NCI-H748 treated with DMSO at 0.1 percent for 48 hours (cell line): ENCODE measurements around the gene MKNK1.
"Not testable (repeated sequence)": the region's sequence is repeated elsewhere in the genome, so short reads cannot be mapped to it uniquely, and the experiment has no call there.

ENCODE experiments used
- DNase-seq: peaks from one replicate; lab custom pipeline; 2025; lab: John Stamatoyannopoulos, UW

MKNK1 gene

DNA sequence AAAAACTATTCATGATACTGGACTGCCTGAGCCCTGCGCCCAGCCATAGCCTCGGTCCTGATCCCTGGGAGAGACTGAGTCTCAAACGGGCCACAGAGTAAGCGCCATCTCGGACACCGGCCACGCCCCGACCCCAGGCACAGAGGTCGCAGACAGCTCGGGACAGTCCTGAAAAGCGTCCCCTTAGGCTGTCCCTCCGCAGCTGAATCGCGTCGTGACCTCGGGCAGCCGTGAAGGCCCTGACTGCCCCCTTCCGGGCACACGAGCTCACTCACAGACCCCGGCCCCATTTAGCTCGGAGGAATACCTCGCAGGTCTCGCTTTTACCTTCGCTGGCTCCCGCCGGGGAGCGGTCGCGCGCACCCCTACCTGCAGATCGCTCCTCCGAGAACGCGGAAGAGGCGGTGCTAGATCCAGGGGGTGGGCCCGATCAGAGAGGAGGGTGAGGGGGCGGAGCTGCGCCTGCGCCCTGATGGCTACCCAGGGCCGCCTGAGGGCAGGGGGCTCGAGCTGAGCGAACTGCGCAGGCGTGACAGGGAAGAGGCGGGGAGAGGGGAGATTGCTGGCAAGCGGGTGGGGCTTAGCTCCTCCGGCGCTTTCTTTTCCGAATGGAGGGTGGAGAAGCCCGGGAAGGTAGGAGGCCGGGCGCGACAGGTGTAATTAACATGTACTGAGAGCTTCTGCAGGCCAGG is at the start of gene MKNK1:
Gene MKNK1, minus strand, starts transcription at position 411 of the 692 bp plus-strand sequence. CDS start 20,941 bp downstream, outside the sequence.
- peak; percentile 96 for DNase-seq

DNA sequence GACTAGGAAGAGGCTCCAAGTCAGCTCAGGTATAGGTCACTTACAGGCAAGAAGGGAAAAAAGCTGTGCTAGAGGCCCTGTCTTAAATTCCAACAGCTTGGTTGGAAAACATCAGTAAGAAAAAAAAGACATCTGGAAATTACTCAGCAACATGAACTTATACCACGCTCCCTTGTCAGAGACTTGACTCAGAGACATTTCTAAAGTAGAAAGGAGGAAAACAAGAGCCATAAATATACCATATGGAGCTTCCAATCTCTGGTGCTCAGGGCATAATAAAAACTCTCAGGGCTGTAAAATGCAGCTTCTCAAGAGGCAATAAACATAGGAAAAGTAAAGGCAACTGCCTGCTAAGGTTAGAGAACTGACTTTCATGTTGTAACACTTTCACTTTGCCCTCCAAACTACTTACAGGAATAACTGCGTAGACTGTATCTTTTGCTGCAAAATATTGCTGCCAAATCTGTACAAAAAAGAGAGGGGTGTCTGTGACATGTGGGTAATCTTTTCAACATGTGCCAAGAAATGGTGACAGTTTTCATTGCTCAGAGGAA is 49.4 kb upstream of the MKNK1 start:
- DNase-seq, result no peak

DNA sequence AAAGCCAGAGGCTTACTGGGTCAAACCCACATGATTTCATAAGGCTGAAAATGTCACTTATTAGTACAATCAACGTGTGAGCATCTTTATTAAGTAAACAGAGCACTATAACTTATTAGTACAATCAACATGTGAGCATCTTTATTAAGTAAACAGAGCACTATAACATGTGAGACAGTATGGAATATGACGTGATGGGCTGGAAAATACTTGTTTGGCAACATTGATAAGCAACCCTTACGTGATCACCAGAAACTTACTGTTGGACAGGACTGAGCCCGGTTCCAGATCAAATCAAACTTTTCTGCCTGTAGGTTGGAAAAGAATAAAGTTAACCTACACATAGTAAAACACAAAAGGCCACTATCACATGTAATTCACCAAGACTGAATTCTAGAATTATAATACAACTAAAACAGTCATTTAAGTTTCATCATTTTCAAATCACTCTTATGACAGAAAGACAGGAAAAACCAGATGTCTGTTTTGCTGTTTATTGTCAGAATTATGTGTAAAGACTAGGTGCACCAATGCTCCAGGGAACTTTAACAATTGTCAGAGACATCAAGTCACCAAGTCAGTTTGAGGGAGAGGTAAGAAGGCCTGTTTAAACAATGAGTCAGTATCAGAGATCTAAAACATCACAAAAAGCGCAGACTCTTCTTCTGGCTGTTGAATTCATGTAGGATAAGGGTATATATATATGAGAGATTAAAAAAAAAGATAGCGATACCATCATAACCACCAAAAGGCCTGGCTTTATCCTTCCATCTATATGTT is 48.4 kb upstream of the MKNK1 start:
- no peak for DNase-seq

DNA sequence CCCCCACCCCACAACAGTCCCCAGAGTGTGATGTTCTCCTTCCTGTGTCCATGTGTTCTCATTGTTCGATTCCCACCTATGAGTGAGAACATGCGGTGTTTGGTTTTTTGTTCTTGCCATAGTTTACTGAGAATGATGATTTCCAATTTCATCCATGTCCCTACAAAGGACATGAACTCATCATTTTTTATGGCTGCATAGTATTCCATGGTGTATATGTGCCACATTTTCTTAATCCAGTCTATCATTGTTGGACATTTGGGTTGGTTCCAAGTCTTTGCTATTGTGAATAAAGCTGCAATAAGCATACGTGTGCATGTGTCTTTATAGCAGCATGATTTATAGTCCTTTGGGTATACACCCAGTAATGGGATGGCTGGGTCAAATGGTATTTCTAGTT is 47.1 kb upstream of the MKNK1 start:
- not testable (repeated sequence) for DNase-seq

DNA sequence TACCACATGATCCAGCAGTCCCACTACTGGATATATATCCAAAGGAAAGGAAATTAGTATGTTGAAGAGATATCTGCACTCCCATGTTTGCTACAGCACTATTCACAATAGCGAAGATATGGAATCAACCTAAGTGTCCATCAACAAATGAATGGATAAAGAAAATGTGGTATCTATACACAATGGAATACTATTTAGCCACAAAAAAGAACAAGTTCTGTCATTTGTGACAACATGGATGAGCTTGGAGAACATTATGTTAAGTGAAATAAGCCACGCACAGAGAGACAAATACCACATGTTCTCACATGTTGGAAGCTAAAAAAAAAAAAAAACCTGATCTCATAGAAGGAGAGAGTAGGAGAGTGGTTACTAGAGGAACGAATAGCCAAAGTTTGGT is 46.4 kb upstream of the MKNK1 start:
- no peak for DNase-seq

DNA sequence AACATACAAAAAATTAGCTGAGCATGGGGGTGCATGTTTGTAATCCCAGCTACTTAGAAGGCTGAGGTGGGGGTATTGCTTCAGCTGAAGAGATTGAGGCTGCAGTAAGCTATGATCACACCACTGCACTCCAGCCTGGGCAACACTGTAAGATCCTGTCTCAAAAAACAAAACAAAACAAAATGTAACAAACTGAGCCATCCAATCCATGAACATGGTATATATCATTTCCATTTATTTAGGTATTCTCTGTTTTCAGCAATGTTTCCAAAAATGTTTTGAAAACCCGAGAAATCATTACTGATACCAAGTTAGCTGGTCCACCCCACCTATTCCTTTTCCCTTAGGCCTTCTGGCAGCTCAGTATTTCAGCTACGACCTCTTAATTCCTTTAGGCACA is 45.7 kb upstream of the MKNK1 start:
- DNase-seq, result no peak

DNA sequence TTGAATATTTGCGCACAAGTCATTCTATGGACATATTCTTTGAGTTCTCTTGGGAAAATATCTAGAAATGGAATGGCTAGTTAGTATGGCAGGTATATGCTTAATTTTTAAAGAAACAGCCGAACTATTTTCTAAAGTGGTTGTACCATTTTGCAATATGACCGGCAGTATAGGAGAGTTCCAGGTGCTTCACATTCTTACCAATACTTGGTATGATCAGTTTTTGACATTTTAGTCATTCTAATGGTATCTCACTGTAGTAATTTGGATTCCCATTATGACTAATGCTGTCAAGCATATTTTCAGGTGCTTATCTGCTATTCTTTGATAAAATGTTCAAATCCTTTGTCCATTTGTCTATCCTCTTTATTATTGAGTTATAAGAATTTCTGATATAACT is 43.5 kb upstream of the MKNK1 start:
- DNase-seq, result no peak

DNA sequence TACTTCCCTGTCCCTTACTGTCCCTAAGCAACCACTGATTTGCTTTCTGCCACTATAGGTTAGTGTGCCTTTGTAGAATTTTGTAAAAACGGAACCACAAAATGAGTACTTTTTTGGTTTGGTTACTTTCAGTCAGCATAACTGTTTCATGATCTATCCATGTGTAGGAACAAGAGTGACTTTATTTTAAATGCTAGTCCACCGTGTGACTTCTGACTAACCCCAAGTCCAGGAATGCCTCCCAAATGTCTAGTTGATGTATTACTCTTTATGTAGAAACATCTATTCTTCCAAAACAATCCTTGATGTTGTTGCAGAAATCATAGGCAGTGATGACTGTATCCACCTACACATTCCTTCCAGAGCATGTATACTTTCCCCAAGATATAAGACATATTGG is 42.8 kb upstream of the MKNK1 start:
- DNase-seq, result no peak

DNA sequence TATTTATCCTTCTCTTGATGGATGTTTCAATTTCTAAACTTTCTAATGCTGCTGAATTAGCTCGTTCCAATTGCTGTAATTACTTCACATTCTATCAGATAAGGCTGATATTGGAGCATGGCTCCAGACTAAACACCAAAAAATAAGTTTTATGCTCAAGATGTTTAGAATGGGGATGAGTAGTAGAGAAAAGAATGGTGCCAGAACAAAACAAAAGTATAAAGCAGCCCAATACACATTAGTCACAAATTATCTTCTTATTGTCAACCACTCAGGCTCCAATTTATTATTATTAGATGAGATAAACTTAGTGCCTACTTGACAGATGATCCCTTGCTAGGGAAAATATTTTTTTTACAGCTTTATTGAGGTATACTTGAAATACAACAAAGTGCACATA is 42.3 kb upstream of the MKNK1 start:
- DNase-seq, result no peak

DNA sequence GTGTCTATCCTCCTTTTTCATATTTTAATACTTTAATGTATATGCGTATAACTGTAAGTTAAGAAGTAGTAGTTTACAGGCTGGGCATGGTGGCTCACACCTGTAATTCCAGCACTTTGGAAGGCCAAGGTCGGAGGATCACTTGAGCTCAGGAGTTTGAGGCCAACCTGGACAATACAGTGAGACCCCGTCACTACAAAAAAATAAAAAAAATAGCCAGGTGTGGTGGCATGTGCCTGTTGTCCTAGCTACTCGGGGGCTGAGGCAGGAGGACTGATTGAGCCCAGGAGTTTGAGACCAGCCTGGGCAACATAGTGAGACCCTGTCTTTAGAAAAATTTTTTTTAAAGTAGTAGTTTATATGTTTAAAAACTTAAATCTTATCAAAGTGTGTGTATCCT is 41.7 kb upstream of the MKNK1 start:
- no peak for DNase-seq

DNA sequence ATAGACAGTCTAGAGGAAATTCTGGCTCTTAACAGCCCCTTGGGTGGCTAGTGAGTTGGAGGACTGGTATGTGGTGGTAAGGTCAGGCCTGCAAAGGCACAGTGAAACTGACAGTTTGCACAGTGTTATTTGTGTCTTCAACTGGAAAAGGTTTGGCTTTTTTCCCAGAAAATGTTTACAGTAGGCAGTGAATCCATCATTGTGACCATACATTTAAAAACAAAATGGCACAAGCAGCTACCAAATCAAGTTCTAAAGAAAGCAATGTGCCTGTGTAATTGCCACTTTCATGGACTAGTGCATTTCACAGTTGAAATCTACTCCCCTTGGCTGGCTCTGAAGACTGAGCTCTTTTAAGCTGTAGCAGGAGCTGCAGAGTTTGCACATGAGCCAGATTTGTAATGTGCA is 39.3 kb upstream of the MKNK1 start:
- peak; percentile 76 for DNase-seq

DNA sequence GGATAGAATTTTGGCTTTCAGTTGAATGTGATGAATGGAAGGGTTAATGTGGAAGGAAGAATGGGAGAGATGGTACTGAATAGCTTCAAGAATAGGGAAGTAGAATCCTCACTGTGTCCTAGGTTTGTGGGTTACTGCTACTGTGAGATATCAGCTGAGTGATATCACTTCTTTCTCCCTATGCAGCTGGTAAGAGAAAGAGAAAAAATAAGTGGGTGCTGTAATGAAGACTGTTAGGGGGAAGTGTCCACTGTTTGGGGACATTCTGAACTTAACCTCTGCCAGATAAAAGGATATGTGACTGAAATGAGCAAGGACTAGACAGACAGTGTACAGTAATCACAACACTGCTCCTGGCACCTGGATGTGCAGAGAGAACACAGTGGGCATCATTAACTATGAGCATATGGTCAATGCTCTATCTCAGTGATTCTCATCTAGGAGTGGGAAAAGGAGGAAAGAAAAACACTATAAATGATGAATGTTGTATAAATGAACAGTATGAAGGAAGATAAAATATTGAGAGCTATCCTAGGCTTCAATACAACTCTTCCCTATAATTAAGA is 38.1 kb upstream of the MKNK1 start:
- DNase-seq, result no peak

DNA sequence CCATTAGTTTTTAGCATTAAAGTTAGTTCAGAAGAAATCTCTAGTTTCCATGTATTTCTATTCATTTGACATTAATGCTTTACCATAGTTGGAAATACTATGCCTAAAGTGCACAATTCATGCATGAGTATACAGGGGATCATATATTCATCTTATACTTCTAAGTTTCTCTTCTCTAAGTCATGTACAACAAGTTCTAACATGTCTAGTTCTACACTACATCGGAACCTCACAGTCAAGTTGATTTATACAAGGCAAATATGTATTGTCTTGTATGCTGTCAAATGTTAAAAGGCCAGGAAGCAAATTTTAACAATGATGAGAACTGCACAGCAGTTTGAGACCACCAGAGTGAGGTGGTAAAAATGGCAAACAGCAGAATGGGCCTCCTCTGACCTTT is 35.5 kb upstream of the MKNK1 start:
- DNase-seq, result no peak

DNA sequence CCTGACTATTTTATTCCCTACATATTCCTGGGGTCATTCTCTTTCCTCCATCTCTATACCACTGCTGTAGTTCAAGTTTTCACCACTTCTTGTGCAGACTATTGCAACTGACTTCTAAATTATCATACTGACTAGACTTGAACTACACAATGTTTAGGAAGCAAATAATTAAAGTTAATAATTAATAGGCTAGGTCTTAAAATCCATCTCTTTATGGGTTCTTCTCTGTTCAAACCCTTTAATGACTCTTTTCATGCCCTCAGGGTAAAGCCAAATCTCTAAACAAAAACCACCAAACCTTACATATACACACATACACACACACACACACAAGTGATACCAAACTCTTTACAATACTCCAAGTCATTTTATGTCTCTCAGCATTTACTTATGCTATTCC is 34.9 kb upstream of the MKNK1 start:
- no peak for DNase-seq

DNA sequence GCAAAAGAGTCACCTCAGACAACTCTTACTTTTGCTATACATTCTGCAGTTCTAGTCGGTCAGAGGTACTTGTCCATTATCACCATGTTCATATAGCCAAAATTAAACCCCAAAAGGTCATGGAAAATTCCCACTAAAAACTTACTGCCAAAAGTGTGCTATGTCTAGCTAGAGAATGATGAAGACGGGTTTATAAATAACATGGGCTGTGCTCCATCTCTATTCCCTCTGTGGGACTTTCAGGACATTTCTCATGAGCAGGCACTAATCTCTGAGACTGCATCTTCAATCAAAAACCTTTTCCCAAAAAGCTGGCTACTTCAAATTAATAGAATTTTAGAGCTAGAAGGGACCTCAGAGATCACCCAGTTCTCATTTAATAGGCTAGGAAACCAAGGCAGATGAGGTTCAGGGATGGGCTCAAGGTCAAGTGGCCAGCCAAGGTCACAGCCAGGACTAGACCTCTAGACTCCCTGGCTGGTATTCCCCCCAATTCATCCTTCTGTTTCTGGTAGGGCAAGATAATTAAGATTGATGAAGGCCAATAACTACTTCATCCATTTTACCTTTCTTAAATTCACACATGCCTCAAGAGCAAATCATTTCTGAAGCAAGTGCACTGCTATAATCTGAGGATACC is 33.5 kb upstream of the MKNK1 start:
- DNase-seq, result no peak

DNA sequence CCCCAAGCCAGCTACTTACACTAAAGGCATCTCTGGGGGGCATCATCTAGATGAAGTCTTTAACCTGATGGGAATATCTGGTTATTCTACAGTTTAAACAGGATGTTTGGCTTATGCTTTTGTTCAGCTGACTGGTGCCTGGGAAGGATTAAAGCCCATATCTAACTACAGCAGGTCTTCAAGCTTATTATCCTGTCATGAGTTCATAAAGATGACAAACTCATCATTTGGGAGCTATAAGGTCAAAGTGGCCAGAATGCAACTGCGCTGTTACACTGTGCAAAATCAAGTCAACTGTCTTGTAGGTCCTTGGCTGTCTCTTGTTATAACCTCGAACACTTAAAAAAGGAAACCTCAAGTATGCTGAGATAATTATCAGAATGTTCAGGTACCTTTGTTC is 31.1 kb upstream of the MKNK1 start:
- no peak for DNase-seq

DNA sequence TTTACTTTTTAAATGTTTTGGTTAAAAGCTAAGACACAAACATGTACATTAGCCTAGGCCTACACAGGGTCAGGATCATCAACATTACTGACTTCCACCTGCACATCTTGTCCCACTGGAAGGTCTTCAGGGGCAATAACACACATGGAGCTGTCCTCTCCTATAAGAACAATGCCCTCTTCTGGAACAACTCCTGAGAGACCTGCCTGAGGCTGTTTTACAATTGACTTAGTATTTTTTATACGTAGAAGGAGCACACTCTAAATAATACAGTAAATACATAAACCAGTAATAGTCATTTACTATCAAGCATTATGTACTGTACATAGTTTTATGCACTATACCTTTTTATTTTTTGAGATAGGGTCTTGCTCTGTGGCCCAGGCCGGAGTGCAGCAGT is 26.7 kb upstream of the MKNK1 start:
- no peak for DNase-seq

DNA sequence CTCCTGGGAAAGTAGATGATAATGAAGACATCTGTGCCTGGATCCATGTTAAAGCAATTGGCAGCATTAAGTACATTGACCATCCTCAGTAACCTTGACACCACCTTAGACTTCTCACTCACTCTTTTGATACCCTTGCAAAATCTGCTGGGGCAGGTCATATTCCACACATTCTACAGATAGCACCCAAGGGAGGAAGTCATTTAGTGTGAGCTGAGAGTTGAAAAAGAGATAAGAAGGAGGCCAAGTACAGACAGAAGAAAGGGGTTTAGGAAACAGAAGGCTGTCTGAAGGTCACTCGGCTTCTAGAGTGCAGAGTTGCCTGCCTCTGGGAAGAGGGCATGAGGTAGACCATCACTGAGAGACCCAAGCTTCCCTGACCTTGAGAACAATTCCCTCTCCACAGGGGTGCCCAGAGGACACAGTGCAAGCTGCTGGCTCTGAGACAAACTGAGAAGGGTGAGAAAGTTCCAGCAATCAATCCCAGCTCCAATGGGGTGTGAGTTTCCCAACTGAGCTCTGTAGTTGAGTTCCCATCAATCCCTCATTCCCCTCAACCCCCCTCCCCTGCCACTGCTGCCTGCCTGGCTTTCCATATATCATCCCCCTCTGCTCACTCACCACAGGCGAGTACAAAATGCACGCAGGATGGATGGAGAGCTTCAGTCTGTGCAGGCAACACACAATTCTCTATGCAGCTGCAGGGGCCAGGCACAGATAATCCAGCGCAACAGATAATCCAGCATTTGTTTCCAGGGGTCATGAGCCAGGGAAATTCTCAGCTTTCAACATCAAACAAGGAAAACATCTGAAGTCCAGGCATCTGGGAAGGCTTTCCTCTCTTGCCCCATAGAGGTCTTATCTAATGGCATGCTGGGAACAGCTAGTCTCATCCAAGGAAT is 19.9 kb upstream of the MKNK1 start:
- DNase-seq, result no peak

DNA sequence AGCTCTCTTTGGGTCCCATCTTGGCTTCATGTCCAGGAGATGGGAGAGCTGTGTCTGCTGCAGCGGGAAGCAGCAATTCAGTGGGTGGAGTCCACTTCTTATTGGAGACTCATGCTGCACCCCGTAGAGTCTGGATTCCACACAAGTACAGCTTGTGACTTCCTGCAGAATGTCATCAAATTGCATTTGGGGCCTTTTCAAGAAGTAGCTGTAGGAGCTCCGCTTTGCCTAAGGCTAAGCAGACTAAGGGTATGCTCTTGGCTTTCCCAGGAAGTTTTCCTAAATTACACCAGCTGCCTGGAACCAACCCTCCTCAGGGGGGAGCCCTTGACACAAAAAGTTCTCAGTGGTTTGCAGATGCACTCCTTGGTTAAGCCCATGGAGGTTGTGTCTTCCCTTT is 18.3 kb upstream of the MKNK1 start:
- peak; percentile 31 for DNase-seq

DNA sequence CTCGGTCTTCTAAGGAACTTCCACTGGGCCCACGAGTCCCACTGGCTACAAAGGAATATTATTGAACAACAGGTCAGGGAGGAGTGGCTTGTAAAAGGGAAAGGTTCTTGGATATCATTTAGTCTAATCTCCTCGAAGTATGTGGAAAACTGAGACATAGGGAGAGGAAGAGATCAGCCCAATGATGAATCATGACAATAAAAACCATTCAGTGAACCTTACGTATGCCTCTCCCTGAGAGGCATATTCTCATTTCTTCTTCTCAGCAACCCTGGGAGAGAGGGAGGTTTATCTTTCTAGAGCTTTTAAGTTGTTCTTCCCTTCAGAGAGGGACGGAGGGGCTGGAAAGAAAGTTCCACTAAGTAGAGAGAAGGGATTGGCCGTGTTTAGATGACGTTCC is 17.9 kb upstream of the MKNK1 start:
- DNase-seq, result no peak

DNA sequence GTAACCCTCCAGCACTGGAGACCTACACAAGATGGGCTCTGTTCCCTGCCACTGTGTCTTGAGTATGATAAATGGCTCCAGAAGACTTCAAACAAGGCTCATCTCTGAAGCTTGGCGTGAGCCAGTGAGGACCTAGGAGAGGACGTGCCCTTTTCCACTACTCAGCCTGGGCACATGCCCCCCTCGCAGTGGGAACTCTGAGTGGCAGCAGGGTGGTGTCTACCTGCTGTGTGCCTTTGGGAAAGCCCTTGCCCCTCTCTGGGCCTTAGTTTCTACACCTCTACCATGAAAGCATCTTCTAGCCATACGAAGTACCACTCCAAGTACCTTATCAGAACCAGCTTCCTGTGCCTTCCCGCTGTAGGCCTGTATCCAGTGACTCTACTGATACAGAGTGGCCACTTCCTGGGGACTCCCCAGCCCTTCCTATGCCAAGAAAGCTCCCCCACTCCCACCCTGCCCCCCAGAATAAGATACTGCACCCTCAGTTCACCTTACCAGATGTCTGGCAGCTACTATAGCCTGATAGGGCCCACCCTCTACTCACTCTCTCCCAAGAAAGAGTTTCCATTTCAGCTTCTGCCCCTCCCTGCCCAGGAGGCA is 15.7 kb upstream of the MKNK1 start:
- no peak for DNase-seq
